GM12878 (cell line): ENCODE results near the gene HNF4A. TPM values are rescaled to one million over a fixed set of nuclear protein-coding genes. Genes with fewer than 3 reads are reported as not detected.

Experiments
- ATAC-seq: fragments of 200-7000 bp; cut with Tn5 transposase; 3 replicates; pipeline ENCODE4 v1.9.1; 2020; ENCODE audit warnings: mild to moderate bottlenecking, moderate library complexity
- BruUV-seq: library from RNA; stranded (reverse); fragments of 400-500 nt; replicated peaks from 2 replicates; lab custom pipeline; 2021; lab: Mats Ljungman, UMichigan
- CTCF ChIA-PET: fragments of 300-600 bp; sonication (Branson Sonifier 250); formaldehyde crosslinking; extraction: SDS; loops from one replicate; lab custom pipeline; 2021; ENCODE audit warnings: inconsistent platforms; lab: Yijun Ruan, JAX
- POLR2A ChIA-PET: fragments of 350-600 bp; formaldehyde crosslinking; extraction: SDS; loops from one replicate; lab custom pipeline; 2021; ENCODE audit warnings: inconsistent platforms; lab: Charles Lee
- RAD21 ChIA-PET: fragments of 300-600 bp; sonication (Branson Sonifier 250); formaldehyde crosslinking; loops from one replicate; lab custom pipeline; 2023; ENCODE audit warnings: antibody characterized with exemption; ENCODE audit not compliant: unreplicated experiment; lab: Charles Lee
- SMC1A ChIA-PET: fragments of 300-600 bp; sonication (Branson Sonifier 250); formaldehyde crosslinking; loops from one replicate; lab custom pipeline; 2023; ENCODE audit not compliant: unreplicated experiment, uncharacterized antibody; lab: Charles Lee
- DNase-seq: peaks from one replicate; pipeline ENCODE4 v3.0.0-alpha.2; 2011; ENCODE audit warnings: low read depth, low spot score
- FAIRE-seq: peaks from 3 replicates; lab custom pipeline; 2011; peaks lifted over from hg19 to GRCh38; lab: Jason Lieb, UNC
- H2AFZ ChIP-seq: 2 replicates; pipeline ENCODE4 v1.6.0; 2011; ENCODE audit warnings: low read depth, low read length, control low read depth; ENCODE audit not compliant: control insufficient read depth
- H3K27ac ChIP-seq: 2 replicates; pipeline ENCODE4 v1.5.1; 2011; ENCODE audit warnings: control low read depth; ENCODE audit not compliant: control insufficient read depth, insufficient read depth
- H3K27me3 ChIP-seq, 2 experiments: replicated peaks in 1 of 2; 2 replicates each; pipeline versions ENCODE4 v1.6.0 to v1.6.1; 2011; ENCODE audit warnings: low read length in 1 of 2; ENCODE audit not compliant: control insufficient read depth in 2 of 2, insufficient read depth in 2 of 2
- H3K36me3 ChIP-seq, 2 experiments: 2 replicates each; pipeline ENCODE4 v1.5.1; 2011; ENCODE audit warnings: low read length in 1 of 2; ENCODE audit not compliant: control insufficient read depth in 2 of 2, insufficient read depth in 2 of 2
- H3K4me1 ChIP-seq: 2 replicates; pipeline ENCODE4 v1.6.1; 2011; ENCODE audit warnings: mild to moderate bottlenecking, low read length, moderate library complexity, mixed read lengths; ENCODE audit not compliant: control insufficient read depth, insufficient read depth
- H3K4me2 ChIP-seq: 2 replicates; pipeline ENCODE4 v1.6.0; 2011; ENCODE audit warnings: control low read depth; ENCODE audit not compliant: control insufficient read depth, insufficient read depth
- H3K4me3 ChIP-seq: fragments of 200-600 bp; sonication (generic); 2 replicates; pipeline ENCODE4 v1.5.1; 2016
- H3K79me2 ChIP-seq: 2 replicates; pipeline ENCODE4 v1.6.0; 2011; ENCODE audit warnings: low read length; ENCODE audit not compliant: control insufficient read depth, insufficient read depth
- H3K9ac ChIP-seq: 2 replicates; pipeline ENCODE4 v1.8.0; 2011; ENCODE audit warnings: low read length, control low read depth, mixed read lengths; ENCODE audit not compliant: control insufficient read depth, insufficient read depth
- H3K9me3 ChIP-seq: replicated peaks from 3 replicates; pipeline ENCODE4 v1.5.1; 2011; ENCODE audit warnings: mild to moderate bottlenecking, low read length; ENCODE audit not compliant: control insufficient read depth, insufficient read depth
- H4K20me1 ChIP-seq: 2 replicates; pipeline ENCODE4 v1.6.0; 2011; ENCODE audit not compliant: control insufficient read depth, insufficient read depth
- ATF2 ChIP-seq: IDR thresholded peaks from 2 replicates; pipeline ENCODE4 v1.6.1; 2012; ENCODE audit warnings: low read length, inconsistent platforms
- CREB1 ChIP-seq: IDR thresholded peaks from 2 replicates; pipeline ENCODE4 v1.6.1; 2012; ENCODE audit warnings: low read depth, mild to moderate bottlenecking, inconsistent platforms
- GABPA ChIP-seq: IDR thresholded peaks from 2 replicates; pipeline ENCODE4 v1.6.1; 2014; ENCODE audit warnings: antibody characterized with exemption, low read depth, mild to moderate bottlenecking, inconsistent platforms
- IRF3 ChIP-seq: fragments of 450-650 bp; IDR thresholded peaks from 2 replicates; pipeline ENCODE4 v1.6.1; 2014; ENCODE audit warnings: mild to moderate bottlenecking
- MEF2B ChIP-seq: fragments of 450-650 bp; IDR thresholded peaks from 2 replicates; pipeline ENCODE4 v1.6.1; 2018; ENCODE audit warnings: mild to moderate bottlenecking, moderate library complexity; ENCODE audit not compliant: partially characterized antibody, poor library complexity, severe bottlenecking
- MLLT1 ChIP-seq: fragments of 450-650 bp; IDR thresholded peaks from 2 replicates; pipeline ENCODE4 v1.6.1; 2016; ENCODE audit warnings: mild to moderate bottlenecking
- PKNOX1 ChIP-seq: fragments of 450-650 bp; IDR thresholded peaks from 2 replicates; pipeline ENCODE4 v1.6.1; 2016; ENCODE audit warnings: mild to moderate bottlenecking
- PRDM15 ChIP-seq: fragments of 450-650 bp; formaldehyde crosslinking; IDR thresholded peaks from 2 replicates; pipeline ENCODE4 v1.4.0; 2020; ENCODE audit warnings: mild to moderate bottlenecking, moderate library complexity
- RFX5 ChIP-seq: IDR thresholded peaks from 2 replicates; pipeline ENCODE4 v1.6.1; 2011; ENCODE audit warnings: low read depth, low read length, improper control_type of control experiment
- ZBTB4 ChIP-seq: fragments of 450-650 bp; formaldehyde crosslinking; IDR thresholded peaks from 2 replicates; pipeline ENCODE4 v1.4.0; 2022; ENCODE audit warnings: mild to moderate bottlenecking, moderate library complexity
- WGBS: methylation state at CpG from one replicate; pipeline ENCODE4 v1.1.6; 2016; ENCODE audit warnings: low lambda C conversion rate; ENCODE audit not compliant: insufficient replicate concordance, insufficient coverage; ENCODE audit errors: missing lambda C conversion rate; 5-methylcytosine and 5-hydroxymethylcytosine counted together
- in situ Hi-C: fragments of 300-500 bp; cut with MboI; formaldehyde crosslinking; loops from 9 replicates; pipeline ENCODE4 v1.14.3; 2018; ENCODE audit warnings: mixed read lengths
- intact Hi-C: fragments of 100-400 bp; cut with micrococcal nuclease; formaldehyde crosslinking; loops from one replicate; pipeline ENCODE4 v1.14.2; 2022; ENCODE audit not compliant: unreplicated experiment
- polyA plus RNA-seq, 11 experiments: library from polyadenylated mRNA; depleted of rRNA in 4 of 11; unstranded in 6 of 11; stranded (reverse) in 5 of 11; fragments of >200 nt; fragmentation: Nextera tagmentation in 4 of 11; fragmentation: Illumina TruSeq in 1 of 11; extraction: Ambion mirVana in 4 of 11; extraction: Trizol in 1 of 11; gene quantifications; 1 replicate in 1 of 11; 2 replicates in 10 of 11; pipeline versions ENCODE4 v1.2.1 to v1.2.3, GENCODE V29; 2011 to 2016; ENCODE audit warnings: inconsistent platforms in 2 of 11, missing spikeins in 2 of 11, low read depth in 1 of 11
- total RNA-seq, 4 experiments: library from RNA; depleted of rRNA in 3 of 4; stranded (reverse); fragments of >200 nt in 3 of 4; fragmentation: Illumina TruSeq in 1 of 4; extraction: Trizol in 1 of 4; gene quantifications; 2 replicates each; pipeline versions ENCODE4 v1.2.1 to v1.2.3, GENCODE V29; 2013 to 2021

Gene HNF4A
- total and polyA plus RNA-seq, 10 of the 15 experiments (the other 5 are each of a cell fraction or from before 2014, with no cell fraction given) = 0.21 TPM; not detected in 9

- ChIA-PET POLR2A (no interaction called here), CTCF (interaction anchor here (1.1 to 2.1 kb wide), 3 partner anchors 141 to 291 kb away, joined by 3 to 4 read pairs (median 4); no protein-coding TSS in a partner anchor), SMC1A (interaction anchor here (0.7 to 1.1 kb wide), 2 partner anchors 216 to 218 kb away, joined by 3 to 4 read pairs; no protein-coding TSS in a partner anchor), RAD21 (no interaction called here)
- H3K36me3 ChIP-seq = no peaks in the 10 kb centered on the region
- no peak overlapping the region for H3K9ac ChIP-seq
- peaks cover 1 to 8% of the 10 kb centered on the region in 2 experiments; a peak in 3 of 4 replicates for H3K27me3 ChIP-seq
- in situ Hi-C loops (no loop called here), intact Hi-C loops (no loop called here)
- 57% methylated on average over 8 of the region's 8 CpGs for WGBS
- no peaks in the 10 kb centered on the region for H3K79me2 ChIP-seq
- no peaks in the 10 kb centered on the region for H3K4me1 ChIP-seq
- ATAC-seq = no peak
- FAIRE-seq = no peak
- DNase-seq = no peak
- H3K4me3 ChIP-seq = no peak overlapping the region
- no TSS peak for BruUV-seq
- no peaks in the 10 kb centered on the region for H4K20me1 ChIP-seq
- H2AFZ ChIP-seq = no peak overlapping the region
- H3K4me2 ChIP-seq = no peak overlapping the region
- H3K9me3 ChIP-seq = no peaks in the 10 kb centered on the region
- H3K27ac ChIP-seq = no peak overlapping the region
- TF ChIP-seq PKNOX1 = no peak
- TF ChIP-seq ATF2 = no peak
- no peak for TF ChIP-seq MEF2B
- no peak for TF ChIP-seq CREB1
- TF ChIP-seq MLLT1 = no peak
- TF ChIP-seq PRDM15 (CRISPR knock-in tag) = no peak
- no peak for TF ChIP-seq ZBTB4
- no peak for TF ChIP-seq RFX5
- no peak for TF ChIP-seq GABPA
- no peak for TF ChIP-seq IRF3
These were observed 36.7 kb downstream of the HNF4A start for GRCh38 chr20:44392088-44392775.
